NCI-H69 (cell line): ENCODE data around the gene CCDC92.

ENCODE experiments used
- DNase-seq: peaks from one replicate; lab custom pipeline; 2025; lab: John Stamatoyannopoulos, UW

Gene CCDC92

GRCh38 chr12:123910057-123910456, 62.6 kb downstream of the CCDC92 start:
- no peak for DNase-seq

GRCh38 chr12:123908884-123909725, 63.5 kb downstream of the CCDC92 start:
- peak; percentile 14 for DNase-seq

GRCh38 chr12:123907726-123908476, 64.7 kb downstream of the CCDC92 start:
- DNase-seq: peak; percentile 11

- DNase-seq: no peak
These were observed 65.8 kb downstream of the CCDC92 start for GRCh38 chr12:123906711-123907420.

GRCh38 chr12:123905319-123905925, 67.2 kb downstream of the CCDC92 start:
- DNase-seq: peak; percentile 63

GRCh38 chr12:123903301-123904065, 69.1 kb downstream of the CCDC92 start:
- no peak for DNase-seq

GRCh38 chr12:123902821-123903220, 69.8 kb downstream of the CCDC92 start:
- DNase-seq: no peak

GRCh38 chr12:123900871-123901376, 71.7 kb downstream of the CCDC92 start:
- DNase-seq: peak; percentile 25

- no peak for DNase-seq
These were observed 73.3 kb downstream of the CCDC92 start for GRCh38 chr12:123899368-123899767.

GRCh38 chr12:123898673-123899072, 74.0 kb downstream of the CCDC92 start:
- DNase-seq: no peak

GRCh38 chr12:123897221-123897620, 75.4 kb downstream of the CCDC92 start:
- no peak for DNase-seq

- no peak for DNase-seq
These were observed 75.9 kb downstream of the CCDC92 start for GRCh38 chr12:123896767-123897166.

- peak; percentile 8 for DNase-seq
These were observed 77.2 kb downstream of the CCDC92 start for GRCh38 chr12:123895451-123895850.

- no peak for DNase-seq
These were observed 77.7 kb downstream of the CCDC92 start for GRCh38 chr12:123894823-123895345.

- no peak for DNase-seq
These were observed 79.4 kb downstream of the CCDC92 start for GRCh38 chr12:123893276-123893675.

- DNase-seq: no peak
These were observed 79.8 kb downstream of the CCDC92 start for GRCh38 chr12:123892853-123893252.

- no peak for DNase-seq
These were observed 80.5 kb downstream of the CCDC92 start for GRCh38 chr12:123892180-123892559.

- peak; percentile 17 for DNase-seq
These were observed 81.0 kb downstream of the CCDC92 start for GRCh38 chr12:123891516-123892179.

GRCh38 chr12:123891011-123891410, 81.6 kb downstream of the CCDC92 start:
- DNase-seq: no peak

- DNase-seq: no peak
These were observed 82.1 kb downstream of the CCDC92 start for GRCh38 chr12:123890536-123890902.
